B cell (primary cell): ENCODE results near the gene EPB41. TPM values are rescaled to one million over a fixed set of nuclear protein-coding genes. Genes with fewer than 3 reads are reported as not detected.

Experiments used
- ATAC-seq: fragments of 200-7000 bp; cut with Tn5 transposase; one replicate; pipeline ENCODE4 v1.10.0; 2021; ENCODE audit warnings: low read depth, mild to moderate bottlenecking, moderate number of reproducible peaks, moderate library complexity
- CTCF ChIA-PET: fragments of 350-600 bp; sonication (Branson Sonifier 250); formaldehyde crosslinking; loops from one replicate; lab custom pipeline; 2021; ENCODE audit warnings: antibody characterized with exemption, inconsistent platforms; lab: Charles Lee
- POLR2A ChIA-PET: fragments of 350-600 bp; sonication (Branson Sonifier 250); formaldehyde crosslinking; loops from one replicate; lab custom pipeline; 2021; ENCODE audit warnings: antibody characterized with exemption; lab: Charles Lee
- DNase-seq: peaks from one replicate; pipeline ENCODE4 v3.0.0; 2013
- H2AFZ ChIP-seq: 2 replicates; pipeline ENCODE4 v1.6.1; 2012; ENCODE audit warnings: mild to moderate bottlenecking, low read depth, low read length; ENCODE audit not compliant: insufficient read depth, poor library complexity, severe bottlenecking
- H3K27ac ChIP-seq, 2 donors: 1 replicate in 1 of 2; 2 replicates in 1 of 2; pipeline ENCODE4 v1.5.1; 2012 to 2013; ENCODE audit warnings: low read length in 2 of 2, mild to moderate bottlenecking in 2 of 2, moderate library complexity in 1 of 2
- H3K27me3 ChIP-seq, 4 experiments: fragments of 200-600 bp in 1 of 4; sonication (generic) in 1 of 4; replicated peaks in 1 of 4; 1 replicate in 2 of 4; 2 replicates in 2 of 4; pipeline versions ENCODE4 v1.6.1 to v1.7.0; 2013 to 2016; ENCODE audit warnings: low read length in 3 of 4, mild to moderate bottlenecking in 2 of 4, mixed read lengths in 1 of 4, moderate library complexity in 1 of 4; ENCODE audit not compliant: insufficient read depth in 4 of 4, control insufficient read depth in 3 of 4; ENCODE audit errors: control extremely low read depth in 1 of 4
- H3K36me3 ChIP-seq, 2 experiments: replicated peaks in 1 of 2; 1 replicate in 1 of 2; 2 replicates in 1 of 2; pipeline versions ENCODE4 v1.6.1 to v1.7.1; 2013; ENCODE audit warnings: low read length in 1 of 2; ENCODE audit not compliant: insufficient read depth in 2 of 2, control insufficient read depth in 1 of 2; ENCODE audit errors: control extremely low read depth in 1 of 2, extremely low read depth in 1 of 2
- H3K4me1 ChIP-seq, 2 donors: fragments of 200-600 bp in 1 of 2; sonication (generic) in 1 of 2; 1 replicate in 1 of 2; 2 replicates in 1 of 2; pipeline versions ENCODE4 v1.5.1 to v1.6.1; 2013 to 2017; ENCODE audit warnings: low read length in 2 of 2; ENCODE audit not compliant: control insufficient read depth in 2 of 2, insufficient read depth in 2 of 2
- H3K4me2 ChIP-seq: replicated peaks from 2 replicates; pipeline ENCODE3; 2012; ENCODE audit warnings: mild to moderate bottlenecking, low read depth, low read length; ENCODE audit not compliant: poor library complexity, severe bottlenecking
- H3K4me3 ChIP-seq, 5 experiments: fragments of 200-600 bp in 1 of 5; sonication (generic) in 1 of 5; 1 replicate in 3 of 5; 2 replicates in 2 of 5; pipeline versions ENCODE4 v1.5.1 to v1.7.0; 2011 to 2016; ENCODE audit warnings: low read length in 4 of 5, mild to moderate bottlenecking in 4 of 5, low read depth in 2 of 5, control low read depth in 1 of 5, moderate library complexity in 1 of 5; ENCODE audit not compliant: insufficient read depth in 1 of 5; ENCODE audit errors: control extremely low read depth in 1 of 5, extremely low read depth in 1 of 5
- H3K79me2 ChIP-seq: fragments of 200-600 bp; sonication (generic); one replicate; pipeline ENCODE4 v1.6.0; 2016; ENCODE audit warnings: low read length; ENCODE audit not compliant: control insufficient read depth, insufficient read depth
- H3K9ac ChIP-seq: fragments of 200-600 bp; sonication (generic); 2 replicates; pipeline ENCODE4 v1.6.1; 2017; ENCODE audit warnings: mild to moderate bottlenecking, low read length, moderate library complexity
- H3K9me3 ChIP-seq, 3 donors: one replicate each; pipeline versions ENCODE4 v1.6.1 to v1.7.1; 2013; ENCODE audit warnings: low read length in 2 of 3; ENCODE audit not compliant: control insufficient read depth in 2 of 3, insufficient read depth in 1 of 3; ENCODE audit errors: control extremely low read depth in 1 of 3
- H4K20me1 ChIP-seq: 2 replicates; pipeline ENCODE4 v1.6.0; 2012; ENCODE audit warnings: mild to moderate bottlenecking, low read length; ENCODE audit not compliant: insufficient read depth, control insufficient read depth, poor library complexity, severe bottlenecking
- H3K27ac Mint-ChIP-seq: one replicate; pipeline ENCODE4 v1.8.0; 2021; ENCODE audit warnings: mixed read lengths
- H3K27me3 Mint-ChIP-seq: one replicate; pipeline ENCODE4 v1.8.0; 2021; ENCODE audit warnings: mixed read lengths
- H3K4me1 Mint-ChIP-seq: one replicate; pipeline ENCODE4 v1.8.0; 2021; ENCODE audit warnings: mixed read lengths
- H3K4me3 Mint-ChIP-seq: one replicate; pipeline ENCODE4 v1.8.0; 2021; ENCODE audit warnings: mixed read lengths
- H3K9me3 Mint-ChIP-seq: one replicate; pipeline ENCODE4 v1.8.0; 2022; ENCODE audit warnings: mixed read lengths; ENCODE audit not compliant: insufficient read depth
- EZH2 ChIP-seq: IDR thresholded peaks from 2 replicates; pipeline ENCODE4 v1.6.1; 2012; ENCODE audit warnings: borderline replicate concordance, low read depth, mild to moderate bottlenecking, moderate library complexity, low read length; ENCODE audit not compliant: insufficient read depth, poor library complexity, severe bottlenecking
- WGBS: methylation state at CpG from one replicate; pipeline ENCODE4 v1.1.5; 2013; ENCODE audit warnings: missing lambda C conversion rate; ENCODE audit not compliant: insufficient coverage; 5-methylcytosine and 5-hydroxymethylcytosine counted together
- intact Hi-C: fragments of 100-400 bp; cut with micrococcal nuclease; formaldehyde crosslinking; loops from one replicate; pipeline ENCODE4 v1.10.0; 2022
- polyA plus RNA-seq: library from polyadenylated mRNA; depleted of rRNA; stranded (reverse); fragments of >200 nt; gene quantifications from 2 replicates; pipeline ENCODE4 v1.2.3, GENCODE V29; 2012
- total RNA-seq, 2 donors: library from RNA; stranded (reverse); fragments of 120-200 nt in 1 of 2; gene quantifications; 1 replicate in 1 of 2; 2 replicates in 1 of 2; pipeline versions ENCODE4 v1.2.3 to v1.2.4, GENCODE V29; 2013 to 2022
- TF ChIP-seq, protein P1 (sequence below): fragments of 200-600 bp; IDR thresholded peaks from one replicate; pipeline ENCODE4 v1.8.0; 2022; ENCODE audit warnings: antibody characterized with exemption, mild to moderate bottlenecking

EPB41 gene
- total and polyA plus RNA-seq, 2 donors (not counting 1 experiment from before 2014, with no cell fraction given), result 45.8 to 186 TPM

DNA sequence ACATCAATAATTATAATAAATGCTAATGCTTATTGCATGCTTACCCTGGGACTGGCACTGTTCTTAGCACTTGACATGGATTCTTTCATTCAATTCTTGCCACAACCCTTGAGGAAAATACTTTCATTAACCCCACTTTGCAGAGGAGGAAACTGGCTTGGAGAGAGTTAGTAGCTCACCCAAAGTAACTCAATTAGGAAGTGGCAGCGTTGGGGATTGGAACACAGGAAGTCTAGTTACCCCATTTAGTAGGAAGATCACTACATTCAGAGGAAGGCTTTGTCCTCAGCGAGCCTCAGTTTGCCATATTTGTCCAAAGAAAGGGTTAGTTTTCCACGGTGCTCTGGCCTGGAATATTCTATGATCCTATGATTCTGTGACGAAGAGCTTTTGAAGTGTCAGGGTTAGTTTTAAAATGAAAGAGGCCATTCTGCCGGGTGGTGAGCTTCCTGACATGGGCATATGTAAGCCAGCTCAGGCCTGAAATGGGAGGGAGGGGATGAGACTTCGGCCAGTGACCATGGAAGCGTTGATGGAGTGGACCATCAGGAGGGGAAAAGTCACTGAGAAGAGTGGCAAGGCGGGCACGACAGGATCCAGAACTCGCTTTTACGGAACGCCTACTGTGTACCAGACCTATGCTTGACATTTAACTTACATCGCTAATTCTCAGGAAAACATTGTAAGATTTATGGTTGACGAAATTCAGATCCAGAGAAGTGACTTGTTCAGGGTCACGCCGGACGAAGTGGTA lies 28.2 kb upstream of the EPB41 start:
- Histone ChIP-seq H3K36me3 (no peaks in the 10 kb centered on the region), H3K27me3 (no peaks in the 10 kb centered on the region), H3K9ac (peak overlapping the region; percentile 96), H2AFZ (peak overlapping the region; percentile 69), H3K4me3 (peak overlapping the region; percentile 61 to 93 (median 82)), H3K9me3 (no peaks in the 10 kb centered on the region), H4K20me1 (no peaks in the 10 kb centered on the region), H3K4me1 (peaks cover 26 to 55% of the 10 kb centered on the region in 2 donors), H3K79me2 (peaks cover 24% of the 10 kb centered on the region), H3K27ac (peak overlapping the region; percentile 56 to 97), H3K4me2 (peak overlapping the region; percentile 92)
- no peaks in the 10 kb centered on the region for H3K9me3 Mint-ChIP-seq
- no peak for DNase-seq
- H3K4me3 Mint-ChIP-seq, result peak overlapping the region; percentile 92
- H3K4me1 Mint-ChIP-seq, result peaks cover 62% of the 10 kb centered on the region
- no peaks in the 10 kb centered on the region for H3K27me3 Mint-ChIP-seq
- POLR2A ChIA-PET, result interaction anchor here (0.5 to 0.6 kb wide), 2 partner anchors 18 to 62 kb away, joined by 3 to 7 read pairs; no protein-coding TSS in a partner anchor
- intact Hi-C loops, result loop anchor here (1.0 to 10.0 kb wide), 4 partner anchors 295 to 631 kb away; partner anchors contain the start of genes RCC1, SESN2 and SRSF4
- H3K27ac Mint-ChIP-seq, result peak overlapping the region; percentile 95
- 44% methylated on average over 16 of the region's 17 CpGs for WGBS
- TF ChIP-seq, protein P1, sequence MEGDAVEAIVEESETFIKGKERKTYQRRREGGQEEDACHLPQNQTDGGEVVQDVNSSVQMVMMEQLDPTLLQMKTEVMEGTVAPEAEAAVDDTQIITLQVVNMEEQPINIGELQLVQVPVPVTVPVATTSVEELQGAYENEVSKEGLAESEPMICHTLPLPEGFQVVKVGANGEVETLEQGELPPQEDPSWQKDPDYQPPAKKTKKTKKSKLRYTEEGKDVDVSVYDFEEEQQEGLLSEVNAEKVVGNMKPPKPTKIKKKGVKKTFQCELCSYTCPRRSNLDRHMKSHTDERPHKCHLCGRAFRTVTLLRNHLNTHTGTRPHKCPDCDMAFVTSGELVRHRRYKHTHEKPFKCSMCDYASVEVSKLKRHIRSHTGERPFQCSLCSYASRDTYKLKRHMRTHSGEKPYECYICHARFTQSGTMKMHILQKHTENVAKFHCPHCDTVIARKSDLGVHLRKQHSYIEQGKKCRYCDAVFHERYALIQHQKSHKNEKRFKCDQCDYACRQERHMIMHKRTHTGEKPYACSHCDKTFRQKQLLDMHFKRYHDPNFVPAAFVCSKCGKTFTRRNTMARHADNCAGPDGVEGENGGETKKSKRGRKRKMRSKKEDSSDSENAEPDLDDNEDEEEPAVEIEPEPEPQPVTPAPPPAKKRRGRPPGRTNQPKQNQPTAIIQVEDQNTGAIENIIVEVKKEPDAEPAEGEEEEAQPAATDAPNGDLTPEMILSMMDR, result no peak
- TF ChIP-seq EZH2, result no peak
- CTCF ChIA-PET, result interaction anchor here (0.8 to 6.5 kb wide), 5 partner anchors 146 to 315 kb away, joined by 3 to 112 read pairs (median 4); no protein-coding TSS in a partner anchor
- no peak for ATAC-seq
